ENCODE results near the gene NELL1.
A peak's percentile ranks its signal among the peaks of the same experiment; 100 is the strongest.
"Not testable (repeated sequence)": the region's sequence is repeated elsewhere in the genome, so short reads cannot be mapped to it uniquely, and the experiment has no call there.

Gene NELL1

DNA sequence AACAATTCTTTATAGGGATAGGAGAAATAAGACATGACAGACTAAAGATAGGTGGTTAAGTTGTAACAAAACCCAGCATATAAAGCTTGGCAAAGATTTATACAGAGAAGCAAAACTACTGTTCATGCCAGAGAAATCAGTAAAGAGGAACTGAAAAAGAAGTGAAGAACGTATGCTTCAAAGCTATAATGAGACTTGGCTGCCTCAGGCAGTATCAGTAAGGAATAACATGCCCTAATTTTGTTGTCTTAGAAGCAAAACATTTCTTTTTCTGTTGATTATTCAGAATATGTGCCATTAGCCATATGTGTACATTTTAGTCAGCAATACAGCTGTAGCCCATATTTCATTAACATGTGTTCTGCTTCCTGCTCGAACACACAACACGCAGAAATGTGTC is 403.2 kb downstream of the NELL1 start:
- DNase-seq (ENCODE audit: insufficient read length, low spot score) (no peak), FAIRE-seq (no peak)

DNA sequence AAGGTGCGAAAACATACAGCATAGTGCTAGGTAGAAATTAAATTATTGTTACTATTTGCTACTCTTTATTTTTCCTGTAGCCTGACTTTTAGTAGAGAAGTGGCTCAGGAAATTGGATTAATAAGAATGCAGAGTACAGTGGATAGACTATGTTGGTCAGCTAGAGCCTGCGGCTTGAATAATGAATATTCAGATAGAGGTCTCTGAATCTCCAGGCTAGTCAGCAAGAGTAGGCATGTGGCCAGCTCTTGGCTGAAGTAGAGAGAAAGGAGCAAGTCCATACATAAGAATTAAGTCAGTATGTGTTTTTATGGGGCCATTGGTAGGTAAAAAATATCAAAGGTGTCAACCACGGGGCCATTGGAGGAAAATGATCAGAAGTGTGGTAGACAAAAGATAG is 413.5 kb downstream of the NELL1 start:
- DNase-seq (ENCODE audit: insufficient read length, low spot score): no peak
- no peak for FAIRE-seq

DNA sequence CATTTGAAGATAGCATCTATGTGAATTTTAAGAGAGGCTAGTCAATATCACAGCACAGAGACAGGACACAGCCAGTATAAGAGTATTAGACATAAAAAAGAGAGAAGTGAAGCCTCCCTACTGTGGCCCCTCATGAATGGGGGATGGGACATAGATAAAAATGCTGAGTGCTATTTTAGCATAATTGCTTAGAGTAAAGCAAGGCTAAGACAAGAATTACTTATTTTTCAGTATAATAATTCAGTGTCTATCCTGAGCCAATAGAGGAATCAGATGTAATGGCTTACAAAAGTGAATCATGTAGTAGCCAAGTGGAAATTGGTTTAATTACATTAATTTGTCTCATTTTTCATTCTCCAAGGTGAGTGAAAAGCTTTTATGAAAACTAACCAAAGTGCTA is 419.5 kb downstream of the NELL1 start:
- FAIRE-seq (no peak), DNase-seq (ENCODE audit: insufficient read length, low spot score) (no peak)

DNA sequence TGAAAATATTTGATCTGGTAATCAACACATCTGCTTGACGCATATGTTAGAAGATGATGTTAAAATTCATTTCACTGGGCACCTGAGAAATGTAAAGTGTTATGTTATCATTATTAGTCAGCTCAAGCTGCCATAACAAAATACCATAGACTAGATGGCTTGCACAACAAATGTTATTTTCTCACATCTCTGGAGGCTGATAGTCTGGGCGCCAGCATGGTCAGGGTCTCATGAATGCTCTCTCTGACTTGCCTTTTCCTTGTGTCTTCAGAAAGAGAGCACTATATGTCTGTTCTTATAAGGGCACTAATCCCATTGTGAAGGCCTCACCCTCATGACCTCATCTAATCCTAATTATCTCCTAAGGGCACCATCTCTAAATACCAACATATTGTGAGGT is 435.3 kb downstream of the NELL1 start:
- FAIRE-seq (no peak), DNase-seq (ENCODE audit: insufficient read length, low spot score) (no peak)

DNA sequence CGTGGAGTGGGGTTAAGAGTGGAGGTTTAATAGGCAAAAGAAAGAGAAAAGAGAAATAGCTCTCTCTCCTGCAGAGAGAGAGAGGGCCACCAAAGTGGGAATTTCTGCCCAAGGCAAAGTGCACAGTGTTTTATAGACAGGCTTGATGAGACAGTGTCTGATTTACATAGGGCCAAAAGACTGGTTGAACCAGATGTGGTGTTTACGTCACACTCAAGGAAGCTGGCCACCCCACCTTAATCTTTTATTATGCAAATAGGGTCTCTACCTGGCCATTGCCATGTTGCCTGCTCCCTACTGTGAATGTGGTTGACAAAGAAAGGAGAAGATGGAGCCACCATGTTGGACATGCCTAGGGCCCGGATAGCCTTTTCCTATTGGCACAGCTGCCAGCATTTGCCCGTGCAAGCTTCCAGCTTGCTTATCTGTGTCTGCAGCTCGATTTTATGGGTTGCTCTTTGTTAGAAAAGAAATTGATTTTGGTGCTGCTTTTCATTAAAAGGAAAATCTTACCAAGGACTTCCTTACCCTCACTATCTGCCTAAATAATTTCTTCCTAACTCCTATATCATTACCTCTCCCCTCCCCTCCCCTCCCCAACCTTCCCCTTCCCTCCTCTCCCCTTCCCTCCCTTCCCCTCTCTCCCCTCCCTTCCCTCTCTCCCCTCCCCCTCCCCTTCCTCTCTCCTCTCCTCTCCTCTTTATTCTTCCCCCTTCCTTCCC is 436.0 kb downstream of the NELL1 start:
- FAIRE-seq (no peak), DNase-seq (ENCODE audit: insufficient read length, low spot score) (no peak)

DNA sequence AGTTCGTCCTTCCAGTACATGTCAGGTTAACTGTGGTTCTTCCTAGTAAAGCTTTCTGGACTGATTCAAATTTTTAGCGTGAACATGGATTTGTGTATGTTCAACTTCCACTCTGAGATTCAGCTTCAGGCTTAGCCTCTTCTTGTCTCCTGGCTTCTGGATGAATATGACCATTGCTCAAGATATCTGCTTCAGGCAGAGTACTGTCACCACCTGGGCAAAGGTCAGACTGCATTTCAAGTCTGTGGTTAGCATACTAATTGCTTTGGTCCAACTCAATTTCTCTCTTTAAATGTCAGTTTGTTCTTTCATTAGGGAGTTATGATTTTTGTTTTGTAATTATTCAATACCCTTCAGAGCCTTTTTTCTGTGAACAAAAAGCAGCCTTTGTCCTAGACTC is 440.0 kb downstream of the NELL1 start:
- FAIRE-seq (no peak), DNase-seq (ENCODE audit: insufficient read length, low spot score) (no peak)

DNA sequence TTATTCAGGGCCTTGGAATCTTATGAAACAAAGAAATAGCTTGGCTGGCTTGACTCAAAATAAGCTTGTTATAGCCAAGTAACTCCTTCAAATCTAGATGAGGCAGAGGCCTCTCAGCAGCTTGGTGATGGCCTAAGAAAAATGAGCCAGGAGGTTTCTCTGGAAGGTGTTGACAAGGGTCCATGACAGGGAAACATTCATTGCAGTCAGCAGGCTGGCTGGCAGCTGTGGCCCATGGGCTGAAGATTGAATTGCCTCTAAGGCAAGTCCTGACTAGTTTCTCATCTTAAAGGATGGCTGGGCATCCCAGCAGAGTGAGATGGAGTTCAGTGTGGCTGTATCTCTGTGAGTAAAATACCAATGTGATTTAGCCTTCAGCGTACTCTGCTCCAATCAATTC is 441.0 kb downstream of the NELL1 start:
- DNase-seq (ENCODE audit: insufficient read length, low spot score): no peak
- FAIRE-seq: no peak

DNA sequence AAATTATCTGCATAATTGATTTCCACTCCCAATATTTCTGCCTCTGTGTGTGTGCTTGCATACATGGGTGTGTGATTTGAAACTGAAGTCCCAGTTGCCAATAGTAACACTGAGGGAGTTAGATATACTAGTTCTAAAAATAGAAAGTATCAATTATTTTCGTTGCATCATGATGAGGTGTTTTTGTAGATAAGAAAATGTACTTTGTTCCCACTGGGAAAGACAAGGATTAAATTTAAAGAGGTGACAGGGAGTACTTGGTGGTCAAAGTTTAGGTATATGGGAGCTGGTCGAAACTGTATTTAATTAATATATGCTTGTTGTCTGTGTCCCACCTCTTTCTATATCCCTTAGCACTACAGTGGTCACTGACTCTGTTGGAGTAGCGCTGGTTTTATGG is 444.5 kb downstream of the NELL1 start:
- FAIRE-seq (no peak), DNase-seq (ENCODE audit: insufficient read length, low spot score) (no peak)

DNA sequence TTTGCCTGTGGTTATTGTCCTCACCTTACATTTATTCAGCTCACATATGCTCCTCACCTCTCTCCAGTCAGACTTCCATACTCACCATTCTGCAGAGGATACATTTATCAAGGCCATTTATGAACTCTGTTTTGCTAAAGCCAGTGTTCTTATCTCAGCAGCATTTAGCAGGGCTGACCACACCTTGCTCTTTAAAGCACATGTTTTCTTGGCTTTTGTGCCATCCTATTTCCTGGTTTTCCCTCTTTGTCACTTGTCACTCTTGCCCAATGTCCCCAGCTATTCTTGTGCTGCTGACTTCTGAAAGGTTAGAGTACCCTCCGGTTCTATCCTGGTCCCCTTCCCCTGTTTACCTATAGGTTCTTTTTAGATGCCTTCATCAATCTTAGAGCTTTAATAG is 446.6 kb downstream of the NELL1 start:
- DNase-seq (ENCODE audit: insufficient read length, low spot score) (no peak), FAIRE-seq (no peak)

DNA sequence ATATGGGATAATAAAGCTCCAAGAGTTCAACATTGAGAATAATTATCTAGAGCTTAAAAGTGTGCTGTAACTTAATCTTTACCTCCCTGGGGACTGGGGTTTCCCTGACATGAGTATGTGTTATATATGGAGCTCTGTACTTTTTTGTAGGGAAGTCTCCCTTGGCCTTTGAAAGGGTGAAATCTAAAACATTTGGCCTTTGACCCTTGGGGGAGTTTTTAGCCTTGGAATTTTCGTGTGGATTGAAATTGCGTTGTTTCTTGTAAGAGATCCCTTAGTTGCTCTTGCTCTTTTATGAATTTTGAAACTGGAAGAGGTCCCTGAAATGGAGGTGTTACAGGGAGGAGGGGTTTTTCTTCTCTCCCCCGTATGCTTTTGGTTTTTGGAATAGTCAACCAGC is 450.0 kb downstream of the NELL1 start:
- DNase-seq (ENCODE audit: insufficient read length, low spot score) (no peak), FAIRE-seq (no peak)

DNA sequence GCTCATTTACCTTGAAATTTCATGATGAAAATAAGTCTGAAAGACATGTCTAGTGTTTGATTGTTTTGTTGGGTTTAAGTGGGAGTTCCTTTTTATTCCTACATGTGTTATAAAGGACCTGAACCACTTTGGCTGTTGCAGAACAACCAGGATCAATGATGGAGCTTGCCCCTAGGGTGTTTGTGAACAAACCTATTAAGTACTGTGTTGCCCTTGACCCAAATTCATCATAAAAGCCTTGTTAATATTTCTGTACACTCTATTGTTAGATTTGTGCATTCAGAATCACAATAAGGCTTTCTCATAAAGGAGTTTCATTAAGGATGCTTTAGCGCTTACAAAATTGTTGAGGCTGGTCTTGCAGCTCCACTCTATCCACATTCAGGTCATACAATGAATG is 452.6 kb downstream of the NELL1 start:
- DNase-seq (ENCODE audit: insufficient read length, low spot score) (no peak), FAIRE-seq (no peak)

DNA sequence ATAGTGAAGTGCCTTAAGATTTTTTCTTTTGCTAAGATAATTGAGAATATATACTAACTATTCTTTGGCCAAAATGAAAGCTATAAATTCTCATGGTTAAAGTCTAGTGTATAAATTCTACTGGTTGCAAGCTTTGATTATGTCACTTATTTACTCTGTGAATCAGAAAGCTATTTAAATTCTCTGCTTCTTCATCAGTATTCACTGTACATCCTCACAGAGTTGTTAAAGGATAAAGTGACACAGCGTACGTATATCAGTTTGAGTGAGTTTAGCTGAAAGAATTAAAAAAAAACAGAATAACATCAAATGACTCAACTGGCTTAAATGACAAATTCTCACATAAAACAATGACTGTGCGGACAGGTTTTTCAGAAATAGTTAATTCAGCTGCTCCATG is 453.1 kb downstream of the NELL1 start:
- FAIRE-seq (no peak), DNase-seq (ENCODE audit: insufficient read length, low spot score) (no peak)

DNA sequence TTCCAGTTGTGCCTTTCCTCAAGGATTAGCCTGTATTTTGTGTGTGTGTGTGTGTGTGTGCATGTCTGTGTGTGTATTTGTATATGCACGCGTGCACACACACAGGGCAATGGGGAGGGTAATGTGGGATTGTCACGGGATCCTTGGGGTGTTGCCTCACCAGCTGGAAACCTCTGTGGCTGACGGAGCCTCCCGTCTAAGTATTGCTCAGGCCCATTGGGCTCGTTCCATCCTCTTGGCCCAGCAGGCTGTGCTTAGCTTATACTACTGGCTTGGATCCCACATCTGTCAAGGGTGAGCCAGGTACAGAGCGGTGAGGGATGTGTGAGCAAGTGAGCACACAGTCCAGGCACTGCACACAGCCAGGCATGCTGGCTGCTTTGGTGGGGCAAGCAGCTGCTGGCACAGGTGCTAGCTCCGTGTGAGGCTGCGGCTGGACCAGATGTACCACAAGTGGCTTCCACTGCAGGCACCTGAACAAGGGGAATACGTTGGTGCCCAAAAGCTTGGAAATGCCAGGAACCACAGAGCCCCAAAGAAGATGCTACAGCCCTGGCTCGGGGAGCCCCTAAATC is 462.8 kb downstream of the NELL1 start:
- DNase-seq (ENCODE audit: insufficient read length, low spot score) (no peak), FAIRE-seq (peak; percentile 23)

DNA sequence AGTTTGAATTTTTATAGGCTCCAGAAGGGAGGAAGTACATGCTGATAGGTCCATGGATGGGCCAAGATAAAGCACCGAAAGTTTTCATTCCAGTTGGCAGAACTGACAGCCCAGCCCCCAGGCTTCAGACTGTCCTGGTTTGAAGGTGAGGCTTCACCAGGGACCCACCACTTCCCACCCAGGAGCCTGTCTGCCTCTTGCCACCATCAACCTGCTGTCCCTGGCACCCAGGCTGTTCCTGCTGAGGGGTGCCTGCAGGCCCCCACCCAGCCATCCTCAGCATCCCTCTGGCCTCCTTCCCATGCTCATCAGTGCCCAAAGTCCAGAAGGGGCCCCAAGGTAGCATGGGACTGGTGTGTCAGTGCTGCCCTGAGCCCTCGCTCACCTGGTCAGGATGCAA is 463.9 kb downstream of the NELL1 start:
- FAIRE-seq: no peak
- no peak for DNase-seq (ENCODE audit: insufficient read length, low spot score)

DNA sequence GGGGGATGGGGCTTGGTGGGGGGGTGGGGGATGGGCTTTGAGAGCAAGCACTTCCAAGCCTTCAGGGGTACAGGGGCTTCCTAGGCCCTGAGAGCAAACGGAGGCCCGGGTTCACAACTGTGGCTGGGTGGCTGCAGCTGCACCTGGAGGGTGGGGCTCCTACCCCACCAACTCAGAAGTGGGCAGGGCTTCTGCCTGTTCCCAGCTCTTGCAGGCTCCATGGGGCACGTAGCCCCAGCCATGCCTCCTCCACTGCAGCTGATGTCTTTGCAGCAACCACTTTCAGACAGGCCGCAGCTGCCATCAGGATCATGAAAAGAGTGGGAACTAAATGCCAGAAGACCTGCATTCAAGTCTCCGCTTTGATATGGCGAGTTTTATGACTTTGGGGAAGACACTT is 464.3 kb downstream of the NELL1 start:
- DNase-seq (ENCODE audit: insufficient read length, low spot score): no peak
- no peak for FAIRE-seq

DNA sequence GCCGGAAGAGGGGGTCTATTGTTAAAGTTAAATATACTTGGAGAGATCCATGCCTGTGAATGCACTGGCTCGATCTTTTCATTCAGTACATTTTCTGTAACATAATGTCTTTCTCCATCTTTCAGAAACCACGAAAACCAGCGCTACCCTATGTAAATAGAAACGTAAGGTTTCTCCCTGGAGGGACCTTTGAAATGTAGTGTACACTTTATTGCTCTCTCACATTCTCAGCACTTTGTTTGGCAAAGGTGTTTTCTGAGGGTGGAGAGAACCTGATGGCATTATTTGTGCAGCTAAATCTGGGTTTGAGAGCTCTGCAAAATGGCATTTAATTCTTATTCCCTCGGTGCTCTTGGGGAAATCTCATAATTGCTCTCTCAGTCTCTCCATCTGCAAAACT is 468.4 kb downstream of the NELL1 start:
- no peak for FAIRE-seq

DNA sequence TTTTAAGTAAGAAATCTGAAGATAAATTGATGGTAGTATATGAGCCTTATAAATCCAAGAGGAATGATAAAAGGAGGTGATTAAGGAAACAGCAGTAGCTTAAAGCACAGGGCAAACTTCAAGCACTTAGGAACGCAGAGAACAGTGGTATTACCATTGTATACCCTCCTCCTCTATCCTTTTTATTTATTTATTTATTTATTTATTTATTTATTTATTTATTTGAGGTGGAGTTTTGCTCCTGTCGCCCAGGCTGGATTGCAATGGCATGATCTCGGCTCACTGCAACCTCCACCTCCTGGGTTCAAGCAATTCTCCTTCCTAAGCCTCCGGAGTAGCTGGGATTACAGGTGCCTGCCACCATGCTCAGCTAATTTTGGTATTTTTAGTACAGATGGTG is 472.2 kb downstream of the NELL1 start:
- DNase-seq (ENCODE audit: insufficient read length, low spot score); FAIRE-seq: not testable (repeated sequence)

More for the DNA sequence above, 468.4 kb downstream of the NELL1 start:
- no peak for DNase-seq (ENCODE audit: insufficient read length, low spot score)

DNA sequence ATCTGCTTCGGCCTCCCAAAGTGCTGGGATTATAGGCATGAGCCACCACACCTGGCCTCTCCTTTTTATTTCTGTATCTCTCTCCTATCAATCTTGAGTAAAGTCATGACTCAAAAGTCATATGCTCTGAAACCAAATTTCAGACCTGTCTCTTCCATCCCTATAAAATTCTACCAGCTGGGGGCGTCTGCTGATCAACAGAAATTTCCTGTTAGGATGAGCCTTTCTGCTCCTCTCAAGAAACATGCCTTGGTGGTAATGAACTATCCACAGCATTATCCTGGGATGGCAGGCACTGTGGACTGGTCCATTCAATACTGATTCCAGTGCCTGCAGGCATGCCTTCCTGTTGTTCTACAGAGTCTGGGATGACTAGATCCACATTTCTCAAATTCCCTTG is 472.6 kb downstream of the NELL1 start:
- no peak for DNase-seq (ENCODE audit: insufficient read length, low spot score)
- no peak for FAIRE-seq

DNA sequence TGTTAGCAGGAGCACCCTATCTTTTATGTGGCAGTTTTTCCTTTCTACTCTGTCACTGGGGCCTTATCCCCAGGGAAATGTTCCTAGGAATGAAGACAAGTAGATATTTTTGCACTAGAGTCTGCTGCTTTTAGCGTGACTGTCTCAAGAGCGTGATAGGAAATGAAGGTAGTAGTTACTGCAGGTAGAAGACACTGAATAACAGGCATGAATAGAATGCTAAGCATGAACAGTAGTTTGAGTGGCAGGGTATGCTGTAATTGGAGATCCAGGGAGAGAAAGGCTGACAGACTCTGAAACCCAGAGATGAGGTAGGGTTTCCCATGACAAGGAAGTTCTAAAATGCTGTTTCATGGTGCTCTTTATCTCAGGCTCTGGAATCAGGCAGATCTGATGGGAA is 475.1 kb downstream of the NELL1 start:
- no peak for DNase-seq (ENCODE audit: insufficient read length, low spot score)
- no peak for FAIRE-seq

DNA sequence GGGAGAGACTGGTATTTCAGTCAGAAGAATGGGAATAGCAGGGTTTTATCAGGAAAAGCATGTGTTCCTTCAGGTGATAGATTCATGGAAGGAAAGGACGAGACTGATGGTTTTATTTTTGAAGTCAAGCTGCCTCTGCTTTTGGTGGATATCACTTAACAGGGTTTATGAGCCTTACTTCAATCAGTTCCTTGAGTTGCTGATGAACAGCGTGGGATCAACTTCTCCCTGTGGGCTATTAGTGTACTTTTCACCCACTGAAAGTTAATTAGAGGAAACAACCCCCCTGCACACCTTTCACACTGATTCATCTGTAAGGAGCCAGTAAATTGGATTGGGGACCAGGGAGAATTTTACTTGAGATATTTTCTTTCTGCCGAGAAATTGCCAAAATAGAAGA is 479.0 kb downstream of the NELL1 start:
- FAIRE-seq (no peak), DNase-seq (ENCODE audit: insufficient read length, low spot score) (no peak)

DNA sequence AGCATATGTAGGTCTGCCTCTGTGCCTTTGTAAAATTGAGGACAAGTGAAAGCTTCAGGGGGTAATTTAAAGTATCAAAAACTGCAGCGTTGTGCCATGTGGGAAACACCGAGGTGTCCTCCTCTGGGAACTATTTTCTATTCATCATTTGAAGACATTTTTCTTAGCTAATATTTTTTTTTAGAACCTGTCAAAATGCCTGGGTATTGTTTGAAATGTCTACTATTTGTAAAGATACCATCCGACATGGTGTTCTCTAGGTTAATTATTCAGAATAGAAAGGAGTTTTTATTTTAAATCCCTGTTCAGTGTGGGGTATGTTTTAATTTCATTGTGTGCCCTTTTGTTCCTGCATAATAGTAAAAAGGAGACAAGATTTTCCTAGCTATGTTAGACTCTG is 490.8 kb downstream of the NELL1 start:
- FAIRE-seq (no peak), DNase-seq (ENCODE audit: insufficient read length, low spot score) (no peak)

DNA sequence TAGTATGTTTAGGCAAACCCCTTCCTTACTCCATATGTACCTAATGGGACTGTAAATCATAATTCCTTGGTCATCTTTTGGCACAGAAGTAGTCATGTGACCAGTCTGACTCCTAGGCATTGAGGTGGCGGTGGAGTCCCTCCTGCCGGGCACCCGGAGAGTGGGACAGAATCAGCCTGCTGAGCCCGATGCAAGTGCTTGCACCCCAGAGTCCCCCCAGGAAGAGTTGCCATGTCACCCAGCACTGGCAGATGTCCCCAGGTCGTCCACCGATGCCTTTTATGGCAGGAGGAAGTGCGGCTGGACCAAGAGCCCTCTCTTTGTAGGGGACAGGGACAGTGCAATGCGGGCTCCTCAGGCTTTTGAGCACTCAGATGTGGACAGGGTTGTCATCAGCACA is 500.3 kb downstream of the NELL1 start:
- FAIRE-seq: no peak
- no peak for DNase-seq (ENCODE audit: insufficient read length, low spot score)

DNA sequence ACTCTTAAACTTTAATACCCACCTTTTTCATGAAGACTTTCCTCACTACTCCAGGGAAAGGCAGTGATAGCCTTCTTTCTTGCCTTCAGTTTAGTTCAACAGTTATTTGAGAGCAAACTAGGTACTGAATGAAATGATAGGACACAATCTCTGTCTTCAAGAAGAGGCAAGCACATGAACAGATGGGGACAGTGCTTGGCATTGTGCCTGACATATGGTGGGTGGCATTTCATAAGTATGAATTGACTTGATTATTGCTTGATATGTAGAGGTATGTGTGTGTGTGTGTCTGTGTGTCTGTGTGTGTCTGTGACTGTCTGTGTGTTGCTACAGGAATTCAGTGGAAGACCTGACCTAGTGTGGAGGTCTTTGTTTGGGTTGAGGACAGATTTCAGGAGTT is 504.1 kb downstream of the NELL1 start:
- no peak for DNase-seq (ENCODE audit: insufficient read length, low spot score)
- no peak for FAIRE-seq

Data from HTR-8/SVneo (cell line).